ENCODE results near the gene IKZF4.
"Not testable (repeated sequence)": the region's sequence is repeated elsewhere in the genome, so short reads cannot be mapped to it uniquely, and the experiment has no call there.

IKZF4 gene

DNA sequence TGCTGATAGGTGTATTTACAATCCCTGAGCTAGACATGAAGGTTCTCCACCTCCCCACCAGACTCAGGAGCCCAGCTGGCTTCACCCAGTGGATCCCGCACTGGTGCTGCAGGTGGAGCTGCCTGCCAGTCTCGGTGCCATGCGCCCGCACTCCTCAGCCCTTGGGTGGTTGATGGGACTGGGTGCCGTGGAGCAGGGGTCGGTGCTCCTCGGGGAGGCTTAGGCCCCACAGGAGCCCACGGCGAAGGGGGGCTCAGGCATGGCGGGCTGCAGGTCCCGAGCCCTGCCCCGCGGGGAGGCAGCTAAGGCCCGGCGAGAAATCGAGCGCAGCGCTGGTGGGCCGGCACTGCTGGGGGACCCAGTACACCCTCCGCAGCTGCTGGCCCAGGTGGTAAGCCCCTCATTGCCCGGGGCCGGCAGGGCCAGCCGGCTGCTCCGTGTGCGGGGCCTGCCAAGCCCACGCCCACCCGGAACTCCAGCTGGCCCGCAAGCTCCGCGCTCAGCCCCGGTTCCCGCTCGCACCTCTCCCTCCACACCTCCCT lies 20.8 kb upstream of the IKZF4 start:
- not testable (repeated sequence) for DNase-seq

DNA sequence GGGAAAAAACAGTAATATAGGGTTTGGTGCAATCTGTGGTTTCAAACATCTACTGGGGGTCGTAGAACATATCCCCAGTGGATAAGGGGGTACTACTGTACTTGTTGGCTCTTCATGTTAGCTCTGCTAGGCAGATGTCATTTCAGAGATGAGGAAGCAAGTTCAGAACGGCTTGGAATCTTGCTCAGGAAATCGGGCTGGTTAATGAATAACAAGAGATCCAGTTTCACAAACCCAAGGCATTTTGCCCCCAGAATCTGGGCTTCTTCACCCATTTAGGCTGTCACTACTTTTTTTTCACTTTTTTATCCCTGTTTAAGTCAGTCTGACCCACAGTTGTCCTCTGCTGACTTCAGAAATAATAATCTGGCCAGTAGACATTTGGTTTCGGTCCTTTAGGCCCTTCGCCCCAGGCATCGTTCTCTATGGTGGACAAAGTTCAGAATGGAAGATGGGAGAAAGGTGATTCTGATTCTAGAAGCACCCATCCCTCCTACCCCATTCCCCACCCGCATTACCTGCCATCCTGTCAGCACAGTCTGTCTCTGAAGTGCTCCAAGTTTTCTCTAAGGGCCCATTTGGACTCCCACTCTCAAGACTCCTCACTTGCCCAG lies 19.2 kb upstream of the IKZF4 start:
- no peak for DNase-seq

DNA sequence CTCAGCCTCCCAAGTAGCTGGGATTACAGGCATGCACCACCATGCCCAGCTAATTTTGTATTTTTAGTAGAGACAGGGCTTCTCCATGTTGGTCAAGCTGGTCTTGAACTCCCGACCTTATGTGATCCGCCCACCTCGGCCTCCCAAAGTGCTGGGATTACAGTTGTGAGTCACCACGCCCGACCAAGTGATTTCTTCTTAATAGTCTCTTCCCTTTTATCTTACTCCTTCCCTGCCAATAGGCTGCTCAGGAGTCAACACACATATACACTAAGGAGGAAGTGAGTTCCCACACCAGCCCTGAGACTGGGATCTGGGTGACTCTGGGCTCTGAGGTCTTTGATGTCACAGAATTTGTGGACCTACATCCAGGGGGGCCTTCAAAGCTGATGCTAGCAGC lies 17.5 kb upstream of the IKZF4 start:
- DNase-seq = not testable (repeated sequence)

DNA sequence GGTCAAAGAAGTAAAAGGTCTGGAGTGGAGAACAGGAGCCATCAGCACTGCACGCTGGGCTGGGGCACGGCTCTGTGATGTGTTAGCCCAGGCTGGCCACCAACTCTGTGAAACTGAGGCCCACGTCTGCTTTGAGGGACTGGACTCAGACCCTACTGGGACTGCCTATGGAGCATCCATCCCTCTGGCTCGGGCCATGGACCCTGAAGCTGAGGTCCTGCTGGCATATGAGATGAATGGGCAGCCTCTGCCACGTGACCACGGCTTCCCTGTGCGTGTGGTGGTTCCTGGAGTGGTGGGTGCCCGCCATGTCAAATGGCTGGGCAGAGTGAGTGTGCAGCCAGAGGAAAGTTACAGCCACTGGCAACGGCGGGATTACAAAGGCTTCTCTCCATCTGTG lies 16.6 kb upstream of the IKZF4 start:
- no peak for DNase-seq

DNA sequence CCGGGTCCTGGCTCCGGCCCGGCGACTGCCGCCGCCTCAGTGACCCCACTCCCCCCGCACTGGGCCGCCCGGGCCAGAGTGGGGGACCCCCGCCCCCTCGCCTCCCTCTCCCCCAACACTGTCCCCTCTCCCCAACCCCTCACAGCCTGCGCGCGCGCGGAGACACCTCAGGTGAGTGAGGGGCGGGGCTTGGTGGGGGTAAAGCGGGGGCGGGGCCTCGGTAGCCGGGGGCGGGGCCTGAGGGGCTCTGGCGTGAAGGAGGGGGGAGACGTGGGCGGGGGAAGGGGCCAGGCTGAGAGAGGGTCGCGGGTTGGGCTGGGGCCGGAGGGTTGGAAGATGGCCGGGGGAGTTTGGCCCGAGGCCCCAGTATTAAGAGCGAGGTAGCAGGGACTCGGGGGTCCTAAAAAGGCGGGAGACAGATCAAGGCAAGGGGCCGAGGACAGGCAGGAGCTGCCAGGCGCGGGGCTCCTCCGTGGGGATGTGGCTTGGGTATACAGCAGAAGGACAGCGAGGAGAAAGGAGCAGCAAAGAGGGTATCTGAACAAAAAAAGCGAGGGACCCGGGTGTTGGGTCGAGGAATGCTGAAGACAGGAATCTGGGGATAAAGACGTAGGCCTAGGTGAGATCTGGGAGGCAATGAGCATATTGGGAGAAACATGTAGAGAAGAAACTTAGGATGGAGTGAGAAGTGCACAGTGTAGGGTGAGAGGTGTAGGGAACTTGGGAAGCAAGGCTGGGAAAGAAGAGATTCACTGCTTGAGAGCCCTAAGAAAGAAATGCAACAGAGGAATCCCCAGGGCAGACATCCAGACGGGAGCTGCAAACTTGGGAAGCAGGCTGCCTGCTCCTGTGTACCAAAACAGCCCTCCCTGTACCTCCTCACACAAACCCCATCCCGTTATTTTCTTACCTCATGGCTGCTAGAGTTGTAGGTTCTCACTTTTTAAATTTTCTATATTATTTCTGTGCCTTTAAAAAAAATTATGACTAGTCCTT lies 13.0 kb upstream of the IKZF4 start:
- DNase-seq = peak; percentile 51

DNA sequence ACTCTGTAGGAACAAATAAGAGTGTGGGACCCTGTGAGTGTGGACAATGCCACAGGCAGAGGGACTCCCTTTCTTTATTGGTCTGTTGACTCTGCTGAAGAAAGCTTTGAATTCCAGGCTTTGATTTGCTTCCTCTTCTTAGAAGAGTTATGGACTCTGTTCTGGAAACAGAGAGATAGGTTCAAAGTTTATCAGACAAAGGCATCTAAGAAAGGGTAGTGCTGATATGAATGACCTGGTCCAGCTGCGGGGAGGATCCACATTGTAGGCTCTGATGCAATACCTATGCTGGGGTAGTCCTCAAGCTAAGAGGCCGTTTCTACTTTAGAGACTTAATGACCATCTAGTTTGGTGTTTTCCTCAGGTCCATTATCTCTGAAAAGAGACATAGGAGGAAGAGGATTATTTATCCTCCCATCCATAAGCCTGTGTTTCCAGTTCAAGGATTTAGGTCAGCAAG lies 10.7 kb upstream of the IKZF4 start:
- DNase-seq = no peak

- DNase-seq = no peak
Measured at GRCh38 chr12:56011509-56012090, 9.2 kb upstream of the IKZF4 start.

GRCh38 chr12:56013482-56013881 lies 7.4 kb upstream of the IKZF4 start:
- no peak for DNase-seq

GRCh38 chr12:56014205-56014604 lies 6.6 kb upstream of the IKZF4 start:
- no peak for DNase-seq

- DNase-seq = no peak
Measured at GRCh38 chr12:56017181-56017580, 3.7 kb upstream of the IKZF4 start.

DNA sequence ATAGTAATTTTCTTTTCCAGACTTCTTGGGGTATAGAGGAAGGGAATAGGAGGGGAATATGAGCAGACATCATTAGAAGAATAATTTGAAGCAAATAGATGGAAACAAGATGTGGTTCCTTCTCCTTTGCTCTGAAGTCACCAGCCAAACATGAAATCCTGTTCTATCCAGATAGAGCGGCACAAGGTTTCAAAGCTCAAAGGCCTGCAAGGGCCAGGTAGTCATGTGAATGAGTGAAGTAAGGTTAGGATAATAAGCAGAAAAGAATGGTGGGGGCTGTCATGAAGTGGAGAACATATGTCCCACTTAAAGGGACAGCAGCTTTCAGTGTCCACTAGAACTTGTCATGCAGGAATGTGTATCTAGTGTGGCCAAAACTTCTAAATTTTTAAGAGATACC lies 2.5 kb upstream of the IKZF4 start:
- DNase-seq = no peak

DNA sequence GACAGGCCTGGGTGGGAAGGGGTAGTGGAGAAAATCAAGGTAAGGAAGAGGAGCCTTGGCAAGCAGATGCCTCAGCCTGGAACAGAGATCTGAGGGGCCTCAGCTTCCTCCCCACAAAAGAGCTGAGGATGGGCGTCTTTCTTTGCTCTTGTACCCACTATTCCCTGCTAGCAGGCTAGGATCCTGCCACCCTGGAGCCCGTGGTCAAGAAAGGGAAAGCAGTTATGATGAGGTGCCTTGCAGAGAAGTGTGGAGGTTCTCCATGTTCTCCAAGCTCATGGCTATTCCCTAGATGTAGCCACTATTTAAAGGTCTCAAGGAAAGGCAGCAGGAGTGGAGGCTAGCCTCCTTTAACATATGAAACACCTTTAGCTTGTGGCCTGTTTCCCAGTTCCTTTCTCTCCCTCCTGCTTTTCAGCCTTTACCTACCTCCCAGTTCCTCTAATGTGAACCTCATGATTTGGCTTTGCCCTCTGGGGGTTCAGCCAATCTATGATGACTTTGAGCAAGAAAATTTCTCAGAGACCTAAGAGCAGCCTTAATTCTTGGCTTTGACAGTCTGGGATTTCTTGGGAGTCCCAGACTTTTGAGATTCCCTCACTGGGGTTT lies 1.1 kb downstream of the IKZF4 start:
- DNase-seq = no peak

DNA sequence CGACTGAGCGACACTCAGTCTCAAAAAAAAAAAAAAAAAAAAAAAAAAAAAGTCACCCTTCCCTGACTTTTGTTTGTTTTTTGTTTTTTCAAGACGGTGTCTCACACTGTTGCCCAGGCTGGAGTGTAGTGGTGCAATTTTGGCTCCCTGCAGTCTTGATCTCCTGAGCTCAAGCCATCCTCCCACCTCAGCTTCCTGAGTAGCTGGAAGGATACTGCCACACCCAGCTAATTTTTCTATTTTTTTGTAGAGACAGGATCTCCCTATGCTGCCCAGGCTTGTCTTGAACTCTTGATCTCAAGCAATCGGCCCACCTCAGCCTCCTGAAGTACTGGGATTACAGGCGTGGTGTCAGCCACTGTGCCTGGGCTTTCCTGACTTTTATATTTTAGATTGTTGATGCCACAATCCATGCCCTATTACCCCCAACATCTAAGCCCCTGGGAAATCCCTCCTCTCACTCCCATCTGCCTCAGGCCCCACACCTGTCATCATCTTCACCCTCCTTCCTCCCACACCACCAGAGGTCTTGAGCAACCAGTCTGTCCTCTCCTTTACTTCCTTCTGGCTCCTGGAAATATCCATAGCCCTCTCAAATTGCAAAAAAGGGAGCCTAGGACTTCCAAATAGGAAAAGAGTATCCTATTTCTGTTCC lies 7.8 kb downstream of the IKZF4 start:
- no peak for DNase-seq

DNA sequence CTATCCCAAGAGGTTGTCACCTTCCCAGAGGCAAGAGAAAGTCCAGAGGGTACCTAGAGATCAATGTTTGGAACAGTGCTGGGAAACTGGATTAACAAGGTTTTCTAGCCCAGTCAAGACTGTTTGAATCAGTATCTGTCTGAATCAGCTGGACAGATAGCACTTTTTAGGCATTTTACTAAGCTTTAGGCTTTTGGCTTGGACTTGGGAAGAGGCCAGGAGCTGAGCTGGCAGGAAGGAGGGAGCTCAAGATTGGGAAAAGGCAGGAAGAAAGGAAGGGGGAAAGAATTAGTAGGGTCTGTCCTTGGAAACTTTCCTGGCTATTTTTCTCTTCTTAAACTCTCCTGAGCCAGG lies 8.3 kb downstream of the IKZF4 start:
- DNase-seq = no peak

- DNase-seq = no peak
Measured at GRCh38 chr12:56029666-56030293, 8.9 kb downstream of the IKZF4 start.

DNA sequence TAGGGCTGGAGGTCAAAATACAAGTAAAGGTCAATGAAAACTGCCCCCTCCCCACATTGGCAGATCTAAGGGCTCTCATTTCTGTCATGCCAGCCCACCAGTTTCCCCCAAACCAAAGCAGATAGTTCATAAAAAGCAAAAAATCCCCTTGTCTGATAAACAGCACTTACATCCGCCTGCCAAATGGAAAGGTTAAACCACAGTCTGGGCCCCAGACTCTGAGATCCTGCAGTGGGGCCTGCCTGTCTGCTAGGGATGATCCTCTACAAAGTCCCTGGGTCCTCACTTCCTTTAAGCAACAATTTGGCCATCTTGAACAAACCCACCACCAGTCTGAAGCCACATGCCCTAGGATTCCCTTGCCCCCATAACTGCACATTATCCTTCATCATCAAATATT lies 11.1 kb downstream of the IKZF4 start:
- no peak for DNase-seq

DNA sequence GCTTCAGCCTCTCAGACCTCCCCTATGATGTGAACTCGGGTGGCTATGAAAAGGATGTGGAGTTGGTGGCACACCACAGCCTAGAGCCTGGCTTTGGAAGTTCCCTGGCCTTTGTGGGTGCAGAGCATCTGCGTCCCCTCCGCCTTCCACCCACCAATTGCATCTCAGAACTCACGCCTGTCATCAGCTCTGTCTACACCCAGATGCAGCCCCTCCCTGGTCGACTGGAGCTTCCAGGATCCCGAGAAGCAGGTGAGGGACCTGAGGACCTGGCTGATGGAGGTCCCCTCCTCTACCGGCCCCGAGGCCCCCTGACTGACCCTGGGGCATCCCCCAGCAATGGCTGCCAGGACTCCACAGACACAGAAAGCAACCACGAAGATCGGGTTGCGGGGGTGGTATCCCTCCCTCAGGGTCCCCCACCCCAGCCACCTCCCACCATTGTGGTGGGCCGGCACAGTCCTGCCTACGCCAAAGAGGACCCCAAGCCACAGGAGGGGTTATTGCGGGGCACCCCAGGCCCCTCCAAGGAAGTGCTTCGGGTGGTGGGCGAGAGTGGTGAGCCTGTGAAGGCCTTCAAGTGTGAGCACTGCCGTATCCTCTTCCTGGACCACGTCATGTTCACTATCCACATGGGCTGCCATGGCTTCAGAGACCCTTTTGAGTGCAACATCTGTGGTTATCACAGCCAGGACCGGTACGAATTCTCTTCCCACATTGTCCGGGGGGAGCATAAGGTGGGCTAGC lies 13.9 kb downstream of the IKZF4 start:
- no peak for DNase-seq

DNA sequence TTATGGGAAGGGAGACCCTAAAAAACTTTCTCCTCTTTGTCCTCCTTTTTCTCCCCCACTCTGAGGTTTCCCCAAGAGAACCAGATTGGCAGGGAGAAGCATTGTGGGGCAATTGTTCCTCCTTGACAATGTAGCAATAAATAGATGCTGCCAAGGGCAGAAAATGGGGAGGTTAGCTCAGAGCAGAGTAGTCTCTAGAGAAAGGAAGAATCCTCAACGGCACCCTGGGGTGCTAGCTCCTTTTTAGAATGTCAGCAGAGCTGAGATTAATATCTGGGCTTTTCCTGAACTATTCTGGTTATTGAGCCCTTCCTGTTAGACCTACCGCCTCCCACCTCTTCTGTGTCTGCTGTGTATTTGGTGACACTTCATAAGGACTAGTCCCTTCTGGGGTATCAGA lies 16.3 kb downstream of the IKZF4 start:
- DNase-seq = no peak

GRCh38 chr12:56038022-56038655 lies 17.3 kb downstream of the IKZF4 start:
- DNase-seq = no peak

DNA sequence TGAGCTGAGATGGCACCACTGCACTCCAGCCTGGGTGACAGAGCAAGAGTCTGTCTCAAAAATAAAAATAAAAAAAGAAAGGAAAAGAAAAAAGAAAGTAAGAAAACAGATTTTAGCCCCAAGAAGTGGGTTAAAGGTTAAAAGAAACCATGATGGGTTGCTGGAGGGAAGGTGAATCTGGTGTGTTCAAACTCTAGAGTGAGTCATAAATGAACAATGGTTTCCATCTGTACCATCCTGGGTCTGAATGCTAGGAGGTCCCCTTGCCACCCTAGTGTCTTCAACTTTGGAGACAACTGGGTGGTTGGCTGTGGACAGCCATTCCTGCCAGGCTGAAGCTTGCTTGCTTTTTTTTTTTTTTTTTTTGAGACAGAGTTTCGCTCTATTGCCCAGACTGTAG lies 19.3 kb downstream of the IKZF4 start:
- peak; percentile 30 for DNase-seq
